H1 (cell line): Measurements from ENCODE around the gene DNM1L. TPM values are rescaled to one million over a fixed set of nuclear protein-coding genes. Genes with fewer than 3 reads are reported as not detected.

Experiments
- KDM5A ChIP-seq: fragments of 200-600 bp; IDR thresholded peaks from 2 replicates; pipeline ENCODE4 v1.7.1; 2012; ENCODE audit warnings: mild to moderate bottlenecking, low read length, inconsistent platforms, mixed read lengths
- polyA plus RNA-seq, 7 experiments: library from polyadenylated mRNA; depleted of rRNA in 3 of 7; stranded (reverse) in 5 of 7; unstranded in 2 of 7; fragments of >200 nt in 5 of 7; fragments of 200-250 nt in 2 of 7; gene quantifications; 1 replicate in 5 of 7; 2 replicates in 1 of 7; 4 replicates in 1 of 7; pipeline versions ENCODE4 v1.2.1 to v1.2.3, GENCODE V29; 2011 to 2013; ENCODE audit warnings: missing spikeins in 2 of 7, mixed read lengths in 2 of 7
- total RNA-seq: library from RNA; stranded (reverse); fragmentation: NEBNext Ultra II Directional; extraction: Animal tissue kit (Norgen Biotek cat#: 25700); gene quantifications from 2 replicates; pipeline ENCODE4 v1.2.1, GENCODE V29; 2021

The DNM1L gene
- total and polyA plus RNA-seq, 2 of the 8 experiments (the other 6 are each of a cell fraction or from before 2014, with no cell fraction given) = 23.7 to 93.9 TPM

- no peak for TF ChIP-seq KDM5A
Measured at GRCh38 chr12:32765906-32766305, 86.8 kb downstream of the DNM1L start (continued).
